ENCODE results near the gene ABCC10.
"Not testable (repeated sequence)": the region's sequence is repeated elsewhere in the genome, so short reads cannot be mapped to it uniquely, and the experiment has no call there.

ABCC10 gene, protein sequence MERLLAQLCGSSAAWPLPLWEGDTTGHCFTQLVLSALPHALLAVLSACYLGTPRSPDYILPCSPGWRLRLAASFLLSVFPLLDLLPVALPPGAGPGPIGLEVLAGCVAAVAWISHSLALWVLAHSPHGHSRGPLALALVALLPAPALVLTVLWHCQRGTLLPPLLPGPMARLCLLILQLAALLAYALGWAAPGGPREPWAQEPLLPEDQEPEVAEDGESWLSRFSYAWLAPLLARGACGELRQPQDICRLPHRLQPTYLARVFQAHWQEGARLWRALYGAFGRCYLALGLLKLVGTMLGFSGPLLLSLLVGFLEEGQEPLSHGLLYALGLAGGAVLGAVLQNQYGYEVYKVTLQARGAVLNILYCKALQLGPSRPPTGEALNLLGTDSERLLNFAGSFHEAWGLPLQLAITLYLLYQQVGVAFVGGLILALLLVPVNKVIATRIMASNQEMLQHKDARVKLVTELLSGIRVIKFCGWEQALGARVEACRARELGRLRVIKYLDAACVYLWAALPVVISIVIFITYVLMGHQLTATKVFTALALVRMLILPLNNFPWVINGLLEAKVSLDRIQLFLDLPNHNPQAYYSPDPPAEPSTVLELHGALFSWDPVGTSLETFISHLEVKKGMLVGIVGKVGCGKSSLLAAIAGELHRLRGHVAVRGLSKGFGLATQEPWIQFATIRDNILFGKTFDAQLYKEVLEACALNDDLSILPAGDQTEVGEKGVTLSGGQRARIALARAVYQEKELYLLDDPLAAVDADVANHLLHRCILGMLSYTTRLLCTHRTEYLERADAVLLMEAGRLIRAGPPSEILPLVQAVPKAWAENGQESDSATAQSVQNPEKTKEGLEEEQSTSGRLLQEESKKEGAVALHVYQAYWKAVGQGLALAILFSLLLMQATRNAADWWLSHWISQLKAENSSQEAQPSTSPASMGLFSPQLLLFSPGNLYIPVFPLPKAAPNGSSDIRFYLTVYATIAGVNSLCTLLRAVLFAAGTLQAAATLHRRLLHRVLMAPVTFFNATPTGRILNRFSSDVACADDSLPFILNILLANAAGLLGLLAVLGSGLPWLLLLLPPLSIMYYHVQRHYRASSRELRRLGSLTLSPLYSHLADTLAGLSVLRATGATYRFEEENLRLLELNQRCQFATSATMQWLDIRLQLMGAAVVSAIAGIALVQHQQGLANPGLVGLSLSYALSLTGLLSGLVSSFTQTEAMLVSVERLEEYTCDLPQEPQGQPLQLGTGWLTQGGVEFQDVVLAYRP (N-terminal part only)

DNA sequence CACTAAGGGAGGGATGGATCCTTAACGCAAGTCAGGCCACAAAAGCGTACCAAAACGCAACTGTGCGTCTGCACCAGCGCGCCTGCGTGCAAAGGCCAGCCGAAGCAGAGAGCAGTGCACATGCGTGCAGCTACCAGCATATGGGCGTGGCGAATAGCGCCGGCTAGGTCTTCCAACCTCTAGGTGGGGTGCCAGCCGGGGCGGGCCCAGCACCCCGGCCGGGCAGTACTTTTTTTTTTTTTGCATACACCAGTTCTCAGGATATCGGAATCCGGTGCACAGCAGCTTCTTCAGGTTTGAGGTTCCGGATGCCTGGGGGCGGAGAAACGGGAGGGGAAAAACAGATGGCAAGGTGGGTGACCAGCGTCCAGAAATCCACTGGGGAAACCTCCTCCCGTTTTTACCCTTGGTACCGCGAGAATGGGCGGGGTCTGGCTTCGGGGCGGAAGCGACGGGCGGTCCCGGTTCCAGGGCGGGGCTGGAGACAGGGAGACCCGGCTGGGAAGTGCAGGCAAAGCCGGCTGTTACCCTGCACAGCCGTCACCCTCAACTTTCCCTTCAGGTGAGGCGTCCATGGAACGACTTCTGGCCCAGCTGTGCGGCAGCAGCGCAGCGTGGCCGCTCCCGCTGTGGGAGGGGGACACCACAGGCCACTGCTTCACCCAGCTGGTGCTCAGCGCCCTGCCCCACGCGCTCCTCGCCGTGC lies at the start of gene ABCC10:
Gene ABCC10, plus strand, starts transcription at position 136 of the 706 bp plus-strand sequence. Its CDS starts 438 bp downstream, at position 574.
- peak; percentile 67 for FAIRE-seq

DNA sequence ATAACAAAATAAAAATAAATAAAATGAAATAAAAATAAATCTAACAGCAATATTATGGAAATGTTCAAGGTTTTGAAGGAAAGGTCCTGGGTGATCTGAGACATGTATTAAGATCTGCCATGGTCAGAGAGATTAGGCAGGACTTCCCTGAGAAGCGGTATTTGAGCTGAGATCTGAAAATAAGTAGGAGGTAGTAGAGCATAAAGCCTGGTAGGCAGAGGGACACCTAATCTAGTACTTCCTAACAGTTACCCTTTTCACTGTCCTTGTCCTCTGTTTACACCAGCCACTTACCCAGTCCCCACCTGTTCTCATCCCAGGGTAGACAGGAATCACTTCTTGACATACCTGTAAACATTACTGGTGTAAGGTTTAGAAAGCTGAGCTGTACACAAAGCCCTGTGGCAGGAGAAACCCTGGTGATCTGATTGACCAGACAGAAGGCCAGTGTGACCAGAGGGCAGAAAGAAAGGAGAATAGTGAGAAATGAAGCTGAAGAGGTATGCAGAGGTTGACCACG lies 49.6 kb upstream of the ABCC10 start:
- FAIRE-seq, result no peak

DNA sequence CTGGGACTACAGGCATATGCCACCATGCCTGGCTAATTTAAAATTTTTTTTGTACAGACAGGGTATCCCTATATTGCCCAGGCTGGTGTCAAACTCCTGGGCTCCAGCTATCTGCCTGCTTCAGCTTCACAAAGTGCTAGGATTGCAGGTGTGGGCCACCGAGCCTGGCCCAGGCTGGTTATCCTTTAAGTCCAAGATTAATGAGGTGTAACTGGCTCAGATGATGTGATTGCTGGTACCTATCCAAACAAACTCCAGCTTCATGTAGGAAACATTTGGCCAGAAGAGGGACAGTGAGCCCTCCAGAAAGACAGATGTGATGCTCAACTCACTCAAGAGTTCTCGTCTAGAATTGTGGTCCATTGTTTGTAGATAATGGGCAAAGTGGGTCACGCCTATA lies 48.7 kb upstream of the ABCC10 start:
- FAIRE-seq, result no peak

DNA sequence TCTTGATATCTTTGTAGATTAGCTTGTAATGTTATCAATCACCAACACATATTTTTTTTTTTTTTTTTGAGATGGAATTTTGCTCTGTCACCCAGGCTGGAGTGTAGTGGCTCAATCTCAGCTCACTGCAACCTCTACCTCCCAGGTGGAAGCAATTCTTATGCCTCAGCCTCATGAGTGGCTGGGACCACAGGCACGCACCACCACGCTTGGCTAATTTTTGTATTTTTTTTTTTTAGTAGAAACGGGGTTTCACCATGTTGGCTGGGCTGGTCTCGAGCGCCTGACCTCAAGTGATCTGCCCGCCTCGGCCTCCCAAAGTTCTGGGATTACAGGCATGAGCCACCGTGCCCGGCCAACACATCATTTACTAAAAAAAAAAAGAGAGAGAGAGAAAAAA lies 46.5 kb upstream of the ABCC10 start:
- not testable (repeated sequence) for FAIRE-seq

DNA sequence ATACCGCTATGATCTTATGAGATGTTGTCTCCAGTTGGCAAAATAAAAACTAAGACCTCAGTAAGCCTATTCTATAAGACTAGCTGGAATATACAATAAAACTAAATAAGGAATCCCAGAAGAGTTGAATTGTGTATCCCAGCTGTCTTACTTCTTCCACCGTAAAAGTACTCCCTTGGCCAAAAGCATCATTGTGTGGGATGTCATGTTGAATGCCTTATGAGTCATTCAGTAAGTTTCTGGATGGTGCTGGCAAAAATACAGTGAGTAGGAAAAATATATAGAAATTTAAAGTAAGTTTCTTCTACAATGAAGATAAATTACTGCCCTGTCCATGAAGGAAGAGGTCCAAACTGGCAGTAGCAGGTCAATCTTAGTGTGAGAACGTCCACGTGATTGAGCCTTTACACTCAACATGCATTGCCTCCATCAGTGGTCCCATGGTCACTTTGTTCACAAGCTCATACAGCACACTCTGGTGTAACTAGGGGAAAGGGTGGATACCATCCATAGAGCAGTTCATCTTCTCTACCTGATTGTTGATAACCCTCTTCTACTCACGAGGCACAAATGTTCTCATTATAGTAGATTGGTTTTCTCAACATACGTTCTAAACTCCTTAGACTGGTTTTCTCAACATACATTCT lies 44.2 kb upstream of the ABCC10 start:
- no peak for FAIRE-seq

DNA sequence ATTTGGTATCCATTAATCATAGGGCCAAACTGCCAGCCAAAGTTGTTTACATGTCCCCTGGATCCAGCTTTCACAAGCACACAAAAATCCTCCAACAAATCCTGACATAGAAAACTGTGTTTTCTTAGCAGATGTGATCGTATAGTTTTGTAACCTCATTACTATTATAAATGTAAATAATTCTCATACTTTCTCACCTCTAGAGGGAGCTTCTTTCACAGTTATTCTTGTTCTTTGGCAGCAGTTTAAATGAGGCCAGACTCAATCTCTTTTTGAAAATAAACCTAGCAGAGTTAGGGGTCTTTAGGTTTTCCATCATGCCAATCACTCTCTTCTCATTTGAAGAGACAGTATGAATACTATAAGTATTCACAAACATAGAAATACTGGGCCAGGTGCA lies 40.8 kb upstream of the ABCC10 start:
- peak; percentile 55 for FAIRE-seq

DNA sequence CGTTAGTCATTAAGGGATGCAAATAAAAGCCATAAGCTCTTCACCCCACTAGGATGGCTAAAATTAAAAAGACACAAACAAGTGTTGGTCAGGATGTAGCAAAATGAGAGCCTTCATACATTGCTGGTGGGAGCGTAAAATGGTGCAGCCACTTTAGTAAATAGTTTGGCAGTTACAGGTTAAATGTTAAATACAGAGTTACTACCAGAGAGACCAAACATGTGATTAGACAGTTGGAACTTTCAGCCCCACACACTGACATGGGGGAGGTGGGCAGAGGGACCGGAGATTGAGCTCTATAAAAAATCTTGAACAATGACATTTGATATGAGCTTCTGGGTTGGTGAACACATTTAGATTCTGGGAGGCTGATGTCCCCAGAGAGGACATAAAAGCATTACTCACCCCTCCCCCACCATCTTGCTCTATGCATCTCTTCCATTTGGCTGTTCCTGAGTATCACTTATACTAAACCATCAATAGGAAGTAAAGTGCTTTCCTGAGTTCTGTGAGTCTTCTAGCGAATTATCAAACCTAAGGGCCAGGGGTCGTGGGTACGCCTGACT lies 37.5 kb upstream of the ABCC10 start:
- no peak for FAIRE-seq

DNA sequence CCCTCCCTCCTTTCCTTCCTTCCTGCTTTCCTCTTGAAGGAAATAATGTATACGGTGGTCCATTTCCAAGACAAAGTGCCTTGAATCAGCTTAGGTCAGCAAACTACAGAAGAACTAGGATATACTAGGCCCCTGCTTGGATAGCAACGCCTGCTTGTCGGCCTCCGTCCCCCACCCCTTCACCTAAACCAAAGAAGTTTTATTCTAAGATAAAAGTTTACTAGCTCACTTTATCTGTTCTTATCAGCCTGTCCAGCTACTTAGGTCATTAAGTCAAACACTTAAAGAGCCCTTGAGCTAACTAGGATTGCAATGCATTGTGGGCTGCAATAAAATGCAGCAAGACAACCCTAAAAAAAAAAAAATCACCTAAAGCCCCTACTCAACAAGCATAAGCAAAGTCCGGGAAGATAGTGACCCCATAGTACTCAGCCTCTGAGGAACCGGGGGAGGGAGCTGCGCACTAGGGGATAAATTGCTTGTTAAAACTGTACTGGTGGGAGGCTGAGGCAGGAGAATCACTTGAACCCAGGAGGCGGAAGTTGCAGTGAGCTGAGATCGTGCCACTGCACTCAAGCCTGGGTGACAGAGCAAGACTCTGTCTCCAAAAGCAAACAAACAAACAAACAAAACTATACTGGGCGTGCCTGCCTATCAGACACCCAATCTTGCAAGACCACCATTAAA lies 36.4 kb upstream of the ABCC10 start:
- FAIRE-seq, result not testable (repeated sequence)

DNA sequence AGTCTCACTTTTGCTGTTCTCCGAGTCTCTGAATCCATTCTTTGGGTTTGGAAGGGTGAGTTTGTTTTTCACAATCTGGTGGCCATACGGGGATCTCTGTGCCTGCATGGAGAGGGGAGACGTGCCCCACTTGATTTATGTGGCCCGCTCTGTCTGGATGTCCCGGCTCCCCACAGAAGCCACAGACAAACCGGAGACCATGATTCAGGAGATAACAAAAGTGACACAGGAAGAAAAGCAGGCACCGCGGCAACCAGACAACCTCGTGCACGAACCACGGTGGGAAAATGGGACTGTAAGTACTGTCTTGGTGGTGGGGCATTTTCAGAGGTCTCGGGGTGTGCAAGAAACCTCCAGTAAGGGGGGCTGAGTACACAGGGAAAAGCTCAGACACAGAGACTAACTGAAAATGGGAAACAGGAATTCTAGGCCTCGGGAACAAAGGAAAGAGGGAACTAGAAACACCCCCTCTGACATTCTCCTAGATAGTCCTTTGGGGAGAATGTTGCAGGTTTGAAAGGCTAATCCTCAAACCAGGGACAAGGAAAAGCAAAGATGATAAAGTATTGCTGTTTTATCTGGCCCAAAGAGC lies 35.8 kb upstream of the ABCC10 start:
- FAIRE-seq, result no peak

DNA sequence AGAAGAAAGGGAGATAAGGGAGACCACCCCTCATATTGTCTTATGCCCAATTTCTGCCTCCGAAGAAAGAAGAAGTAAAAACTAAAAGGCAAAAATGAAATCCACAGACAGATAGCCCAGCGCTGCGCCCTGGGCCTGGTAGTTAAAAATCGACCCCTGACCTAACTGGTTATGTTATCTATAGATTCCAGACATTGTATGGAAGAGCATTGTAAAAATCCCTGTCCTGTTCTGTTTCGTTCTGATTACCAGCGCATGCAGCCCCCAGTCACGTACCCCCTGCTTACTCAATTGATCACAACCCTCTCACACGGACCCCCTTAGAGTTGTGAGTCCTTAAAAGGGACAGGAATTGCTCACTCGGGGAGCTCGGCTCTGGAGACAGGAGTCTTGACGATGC lies 34.2 kb upstream of the ABCC10 start:
- not testable (repeated sequence) for FAIRE-seq

DNA sequence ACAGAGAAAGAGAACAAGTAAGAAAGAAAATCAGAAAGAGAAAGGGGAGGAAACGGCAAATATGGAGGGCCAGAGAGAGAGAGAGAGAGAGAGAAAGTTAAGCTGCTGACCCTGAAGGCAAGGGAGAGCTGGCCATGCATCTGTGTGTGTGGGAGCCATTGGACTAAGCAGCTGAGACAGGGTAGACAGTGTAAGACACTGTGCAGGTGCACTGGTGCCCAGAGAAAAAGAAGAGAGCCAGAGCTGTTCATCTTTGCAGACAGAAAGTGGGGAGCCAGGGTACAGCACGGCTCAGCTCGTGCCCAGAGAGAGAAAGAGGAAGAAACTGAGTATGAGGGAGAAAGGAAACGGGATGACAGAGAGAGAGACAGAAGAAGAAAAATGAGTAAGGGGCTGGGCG lies 33.7 kb upstream of the ABCC10 start:
- no peak for FAIRE-seq

DNA sequence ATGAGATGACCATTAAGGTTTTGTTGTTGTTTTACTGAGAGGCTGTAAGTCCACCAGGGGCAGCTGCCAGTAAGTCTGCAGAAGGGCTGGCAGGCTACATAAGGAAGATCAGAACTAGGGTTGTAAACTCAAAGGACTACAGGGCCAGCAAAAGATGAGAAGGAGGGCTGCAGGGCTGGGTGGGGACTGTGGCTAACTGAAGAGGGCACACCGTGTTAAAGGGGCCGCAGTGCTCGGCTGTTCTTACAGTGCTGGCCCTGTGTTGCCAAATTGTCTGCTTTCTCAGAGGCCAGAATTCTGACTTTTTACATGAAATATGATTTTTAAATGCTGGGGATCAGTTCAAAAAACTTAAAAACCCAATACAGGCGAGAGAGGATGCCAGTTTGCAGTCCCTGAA lies 32.4 kb upstream of the ABCC10 start:
- FAIRE-seq, result no peak

DNA sequence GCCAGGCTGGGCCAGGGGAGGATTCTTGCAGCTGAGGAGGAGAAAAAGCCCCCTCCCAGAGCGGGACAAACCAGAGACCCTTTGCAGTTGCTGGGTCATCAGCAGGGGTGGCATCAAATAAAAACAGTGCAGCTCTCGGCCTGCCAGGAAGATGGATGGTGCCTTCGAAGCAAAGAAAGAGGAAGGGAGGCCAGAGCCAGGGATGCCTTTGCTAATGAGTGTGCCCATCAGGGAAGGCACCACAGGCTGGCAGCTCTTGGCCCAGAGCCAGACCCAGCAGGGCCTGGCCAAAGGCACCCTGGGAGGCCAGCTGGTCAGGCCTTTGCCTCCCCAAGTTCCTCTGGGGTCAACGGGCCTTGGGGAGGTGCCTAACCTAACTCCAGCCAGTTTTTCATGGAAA lies 31.6 kb upstream of the ABCC10 start:
- FAIRE-seq, result no peak

DNA sequence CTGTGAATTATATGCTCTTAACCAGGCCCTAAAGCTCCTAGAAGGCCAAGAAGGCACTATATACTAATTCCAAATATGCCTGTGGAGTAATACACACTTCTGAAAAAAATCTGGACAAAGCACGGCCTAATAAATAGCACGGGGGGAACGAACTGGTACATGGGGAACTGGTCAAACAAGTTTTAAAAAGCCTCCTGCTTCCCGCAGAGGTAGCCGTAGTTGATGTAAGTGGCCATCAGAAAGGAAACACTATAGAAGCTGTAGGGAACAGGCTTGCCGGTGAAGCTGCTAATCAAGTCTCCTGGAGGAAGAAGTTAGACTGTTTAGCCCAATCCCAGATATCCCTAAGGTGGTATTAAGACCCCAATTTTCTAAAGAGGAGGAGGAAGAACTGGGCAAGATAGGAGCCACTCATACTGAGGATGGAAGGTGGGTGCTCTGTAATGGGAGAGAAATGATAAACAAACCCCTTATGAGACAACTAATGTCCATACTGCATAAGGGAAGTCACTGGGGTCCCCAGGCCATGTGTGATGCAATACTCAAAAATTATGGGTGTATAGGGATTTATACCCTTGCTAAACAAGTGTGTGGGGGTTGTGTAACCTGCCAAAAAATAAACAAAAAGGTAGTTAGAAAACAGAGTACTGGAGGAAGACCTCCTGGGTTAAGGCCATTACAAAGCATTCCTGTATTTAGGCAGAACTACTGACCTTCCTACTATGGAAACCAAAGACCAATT lies 30.8 kb upstream of the ABCC10 start:
- FAIRE-seq, result no peak

DNA sequence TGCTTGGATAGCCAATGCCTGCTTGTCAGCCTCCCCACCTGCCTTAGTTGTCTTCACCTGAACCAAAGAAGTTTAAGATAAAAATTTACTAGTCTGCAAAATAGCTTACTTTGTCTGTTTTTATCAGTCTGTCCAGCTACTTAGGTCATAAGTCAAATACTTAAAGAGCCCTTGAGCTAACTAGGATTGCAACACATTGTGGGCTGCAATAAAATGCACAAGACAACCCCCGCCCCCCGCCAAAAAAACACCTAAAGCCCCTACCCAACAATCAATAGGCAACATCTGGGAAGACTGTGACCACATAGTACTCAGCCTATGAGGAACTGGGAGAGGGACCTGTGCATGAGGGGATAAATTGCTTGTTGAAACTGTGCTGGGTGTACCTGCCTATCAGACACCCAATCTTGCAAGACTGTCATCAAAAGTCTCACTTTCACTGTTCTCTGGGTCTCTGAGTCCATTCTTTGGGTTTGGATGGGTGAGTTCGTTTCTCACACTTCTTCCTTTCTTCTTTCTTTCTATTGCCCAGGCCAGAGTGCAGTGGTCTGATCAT lies 27.3 kb upstream of the ABCC10 start:
- FAIRE-seq, result no peak

DNA sequence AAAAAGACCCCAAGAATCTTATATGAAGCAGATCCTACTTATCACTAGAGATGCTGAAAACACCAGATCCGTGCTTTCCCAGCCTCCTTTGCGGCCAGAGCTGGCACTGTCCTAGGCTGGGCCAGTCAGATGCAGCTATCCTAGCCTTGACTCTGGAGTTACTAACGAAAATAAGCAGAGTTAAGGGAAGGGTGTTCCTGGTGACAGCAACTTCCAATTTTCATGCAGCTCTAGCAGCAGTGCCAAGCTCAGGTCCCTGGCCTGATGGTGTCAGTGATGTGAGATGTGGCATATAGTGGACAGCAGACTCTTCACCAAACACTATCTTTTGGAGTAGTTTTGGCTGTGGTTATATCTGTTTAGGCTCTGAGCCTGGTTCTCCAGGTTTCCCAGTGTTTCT lies 25.6 kb upstream of the ABCC10 start:
- no peak for FAIRE-seq

DNA sequence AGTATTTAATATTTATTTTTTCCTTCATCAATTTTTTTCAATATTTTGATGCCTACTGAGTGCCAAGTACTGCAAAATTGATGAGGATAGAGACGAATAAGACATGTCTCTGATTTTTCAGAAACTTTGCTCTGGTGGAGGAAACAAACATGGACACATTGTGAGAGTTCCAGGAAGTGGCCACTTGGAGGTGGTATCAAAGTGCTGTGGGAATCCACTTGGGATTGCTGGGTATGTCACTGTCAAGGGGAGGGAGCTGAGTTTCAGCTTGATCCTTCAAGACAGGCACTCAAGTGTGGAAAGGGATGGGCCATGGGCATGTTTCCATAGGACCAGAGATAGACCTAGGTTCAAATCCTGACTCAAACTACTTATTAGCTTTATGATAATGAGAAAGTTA lies 24.5 kb upstream of the ABCC10 start:
- FAIRE-seq, result no peak

DNA sequence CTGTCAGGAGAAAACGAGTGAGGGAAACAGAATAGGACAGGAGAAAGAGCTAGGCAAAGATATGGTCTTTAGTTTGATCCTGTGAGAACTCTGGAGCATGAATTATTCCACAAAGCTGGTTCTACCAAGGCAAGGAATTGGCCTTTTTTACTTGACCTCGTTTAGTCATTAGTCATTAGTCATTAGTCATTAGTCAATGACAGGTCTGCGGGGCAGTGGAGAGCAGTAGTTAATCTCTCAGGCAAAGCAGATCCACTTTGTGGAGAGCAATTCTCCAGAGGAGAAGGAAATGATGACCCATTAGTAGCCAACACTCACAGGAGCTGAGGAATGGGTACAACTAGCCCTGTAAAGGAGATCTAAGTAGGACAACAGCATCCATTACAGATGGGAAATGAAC lies 22.0 kb upstream of the ABCC10 start:
- FAIRE-seq, result no peak

DNA sequence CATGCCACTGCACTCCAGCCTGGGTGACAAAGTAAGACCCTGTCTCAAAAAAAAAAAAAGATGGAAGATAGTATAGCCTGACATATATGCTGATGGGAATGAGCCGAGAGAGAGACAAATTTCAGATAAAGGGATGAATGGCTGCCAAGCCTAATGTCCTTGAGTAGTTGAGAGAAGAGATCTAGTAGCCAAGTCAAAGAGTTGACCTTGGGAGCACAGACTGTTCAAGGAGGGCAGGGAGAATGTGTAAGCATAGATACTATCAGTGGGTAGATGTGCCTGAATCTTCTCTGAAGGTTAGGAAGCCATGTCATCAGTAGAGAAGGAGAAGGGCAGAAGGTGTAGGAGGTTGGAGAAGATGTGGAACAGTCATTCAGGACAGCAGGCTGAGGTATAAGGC lies 20.0 kb upstream of the ABCC10 start:
- FAIRE-seq, result no peak
